Right lobe of liver (tissue), 4 donors: Measurements from ENCODE around the gene SLC44A4.
"Not testable (repeated sequence)": the region's sequence is repeated elsewhere in the genome, so short reads cannot be mapped to it uniquely, and the experiment has no call there.

ENCODE experiments used
- CTCF ChIP-seq, 4 donors: fragments of 200-600 bp in 3 of 4; fragments of 450-650 bp in 1 of 4; IDR thresholded peaks; one replicate each; pipeline versions ENCODE4 v1.5.1 to v1.8.0; 2016 to 2022; ENCODE audit warnings: antibody characterized with exemption in 4 of 4, mild to moderate bottlenecking in 2 of 4
- POLR2A ChIP-seq: fragments of 450-650 bp; IDR thresholded peaks from one replicate; pipeline ENCODE4 v1.6.1; 2017; ENCODE audit warnings: antibody characterized with exemption, mild to moderate bottlenecking
- donor health status: DM: no; HTN: no; CAD: no.
- donor health status: DM: no; HTN: no; CAD: no.
- donor health status: DM: no; HTN: yes; CAD: no.

- not testable (repeated sequence) for TF ChIP-seq CTCF (IDR thresholded peaks at IDR 0.05); POLR2A
These were observed 10.2 kb downstream of the SLC44A4 start for GRCh38 chr6:31868658-31868971.
